Kidney (tissue), 14 donors: ENCODE measurements around the gene RERE. TPM values are rescaled to one million over a fixed set of nuclear protein-coding genes. Genes with fewer than 3 reads are reported as not detected.

ENCODE experiments used
- DNase-seq, 5 donors: peaks; one replicate each; pipeline ENCODE4 v3.0.0-alpha.2; 2013 to 2020
- FAIRE-seq: peaks from 2 replicates; lab custom pipeline; 2012; peaks lifted over from hg19 to GRCh38; lab: Jason Lieb, UNC
- H3K27ac ChIP-seq, 2 donors: one replicate each; pipeline ENCODE4 v1.7.0; 2013; ENCODE audit warnings: low read depth in 2 of 2, low read length in 2 of 2, inconsistent platforms in 1 of 2
- H3K27me3 ChIP-seq: one replicate; pipeline ENCODE4 v1.7.1; 2013; ENCODE audit warnings: low read length, inconsistent platforms; ENCODE audit not compliant: control insufficient read depth, insufficient read depth
- H3K36me3 ChIP-seq, 3 donors: one replicate each; pipeline versions ENCODE4 v1.7.0 to v1.7.1; 2013; ENCODE audit warnings: low read length in 3 of 3, control low read depth in 1 of 3, inconsistent platforms in 1 of 3; ENCODE audit not compliant: insufficient read depth in 3 of 3, control insufficient read depth in 2 of 3
- H3K4me1 ChIP-seq, 3 donors: one replicate each; pipeline versions ENCODE4 v1.7.0 to v1.7.1; 2013; ENCODE audit warnings: low read length in 3 of 3, inconsistent platforms in 1 of 3, low read depth in 1 of 3; ENCODE audit not compliant: control insufficient read depth in 2 of 3, insufficient read depth in 2 of 3
- H3K4me3 ChIP-seq, 3 donors: one replicate each; pipeline versions ENCODE4 v1.7.0 to v1.8.1; 2013; ENCODE audit warnings: low read length in 3 of 3, control low read depth in 1 of 3, inconsistent platforms in 1 of 3
- H3K9ac ChIP-seq, 3 donors: one replicate each; pipeline versions ENCODE4 v1.7.0 to v1.7.1; 2013; ENCODE audit warnings: low read length in 3 of 3, control low read depth in 1 of 3, inconsistent platforms in 1 of 3
- H3K9me3 ChIP-seq, 3 donors: one replicate each; pipeline versions ENCODE4 v1.7.0 to v1.7.1; 2013; ENCODE audit warnings: low read length in 3 of 3, control low read depth in 1 of 3, inconsistent platforms in 1 of 3; ENCODE audit not compliant: control insufficient read depth in 2 of 3, insufficient read depth in 1 of 3
- CTCF ChIP-seq: IDR thresholded peaks from 3 replicates; pipeline ENCODE4 v1.5.1; 2012; ENCODE audit warnings: mild to moderate bottlenecking, moderate library complexity, borderline replicate concordance; ENCODE audit not compliant: insufficient read depth; ENCODE audit errors: extremely low read depth
- intact Hi-C: fragments of 100-400 bp; cut with DNase I; formaldehyde crosslinking; loops from one replicate; pipeline ENCODE4 v1.11.1; 2022
- polyA plus RNA-seq: library from polyadenylated mRNA; stranded (reverse); fragments of 350-450 nt; fragmentation: Illumina TruSeq; extraction: RNeasy Lipid Tissue Mini Kit (QIAGEN cat#74804); gene quantifications from one replicate; pipeline ENCODE4 v1.2.3, GENCODE V29; 2014; ENCODE audit warnings: low read depth, low replicate concordance; ENCODE audit not compliant: insufficient read depth
- total RNA-seq: library from RNA; stranded (reverse); fragmentation: NEBNext Ultra II Directional; extraction: Animal tissue kit (Norgen Biotek cat#: 25700); gene quantifications from one replicate; pipeline ENCODE4 v1.2.1, GENCODE V29; 2021
- donor health status: control.
- donor health status: control.
- donor health status: control.
- donor health status: control.
- donor health status: control.
- donor health status: DM: yes; HTN: yes; CAD: no.
- donor health status: Normal renal cell carcinoma (clear cell type).

The RERE gene
- total and polyA plus RNA-seq, 2 donors from 2014 or later, result 37.2 to 176 TPM

DNA sequence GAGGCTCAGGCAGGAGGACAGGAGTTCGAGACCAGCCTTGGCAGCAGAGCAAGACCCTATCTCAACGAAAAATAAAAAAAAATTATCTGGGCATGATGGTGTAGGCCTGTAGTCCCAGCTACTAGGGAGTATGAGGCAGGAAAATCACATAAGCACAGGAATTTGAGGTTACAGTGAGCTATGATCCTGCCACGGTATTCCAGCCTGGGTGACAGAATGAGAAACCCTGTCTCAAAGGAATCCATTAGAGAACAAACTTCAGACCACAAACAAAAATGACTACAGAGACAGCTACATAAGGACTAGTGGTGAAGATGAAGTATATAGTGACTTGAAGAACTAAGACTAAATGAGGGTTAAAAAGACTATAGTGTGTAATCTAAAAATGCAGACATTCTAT is 233.1 kb downstream of the RERE start:
- FAIRE-seq, result no peak
- TF ChIP-seq CTCF, result no peak

DNA sequence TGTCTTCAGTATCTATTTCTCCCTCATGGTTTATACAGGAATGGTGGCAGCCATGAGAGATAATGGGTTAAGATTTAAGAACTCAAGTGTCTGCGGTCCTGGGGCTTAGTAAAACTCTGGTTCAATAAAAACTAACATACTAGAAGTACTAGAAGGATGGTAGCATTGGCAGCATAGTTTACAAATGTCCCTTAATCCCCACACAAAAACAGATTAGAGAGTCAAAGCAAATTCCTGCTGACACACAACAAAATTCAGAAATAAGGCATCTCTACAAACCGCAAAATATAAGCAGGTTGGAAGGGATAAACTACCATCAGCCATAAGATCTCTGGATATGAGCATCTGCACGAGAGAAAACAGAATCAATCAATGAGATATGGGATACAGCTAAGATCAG is 234.4 kb downstream of the RERE start:
- FAIRE-seq, result no peak
- DNase-seq, result no peak
- Histone ChIP-seq H3K36me3 (no peaks in the 10 kb centered on the region), H3K9me3 (no peaks in the 10 kb centered on the region), H3K4me3 (no peak overlapping the region), H3K27me3 (no peaks in the 10 kb centered on the region), H3K27ac (no peak overlapping the region), H3K9ac (no peak overlapping the region), H3K4me1 (peaks cover 0 to 10% (median 2%) of the 10 kb centered on the region in 3 donors)
- TF ChIP-seq CTCF, result no peak
- intact Hi-C loops, result no loop called here

More for the DNA sequence above, 233.1 kb downstream of the RERE start:
- Histone ChIP-seq H3K36me3 (no peaks in the 10 kb centered on the region), H3K9ac (no peak overlapping the region), H3K27ac (no peak overlapping the region), H3K4me1 (peaks cover 0 to 2% (median 0%) of the 10 kb centered on the region in 3 donors), H3K9me3 (no peaks in the 10 kb centered on the region), H3K4me3 (no peak overlapping the region), H3K27me3 (no peaks in the 10 kb centered on the region)
- no peak for DNase-seq
- intact Hi-C loops, result no loop called here

GRCh38 chr1:8580566-8580965 is 236.9 kb downstream of the RERE start:
- DNase-seq (no peak), FAIRE-seq (no peak)
- intact Hi-C loops, result no loop called here
- Histone ChIP-seq H3K9ac (no peak overlapping the region), H3K27me3 (no peaks in the 10 kb centered on the region), H3K27ac (no peak overlapping the region), H3K4me3 (no peak overlapping the region), H3K36me3 (no peaks in the 10 kb centered on the region), H3K4me1 (peaks cover 0 to 16% (median 2%) of the 10 kb centered on the region in 3 donors), H3K9me3 (no peaks in the 10 kb centered on the region)
- TF ChIP-seq CTCF, result no peak

- Histone ChIP-seq H3K4me1 (peaks cover 0 to 17% (median 2%) of the 10 kb centered on the region in 3 donors), H3K9me3 (no peaks in the 10 kb centered on the region), H3K9ac (no peak overlapping the region), H3K36me3 (no peaks in the 10 kb centered on the region), H3K4me3 (no peak overlapping the region), H3K27ac (no peak overlapping the region), H3K27me3 (no peaks in the 10 kb centered on the region)
- no peak for TF ChIP-seq CTCF
- DNase-seq (no peak), FAIRE-seq (no peak)
- intact Hi-C loops, result no loop called here
These were observed 238.5 kb downstream of the RERE start for GRCh38 chr1:8578936-8579335.
